Fibroblast of the aortic adventitia (primary cell): ENCODE measurements around the gene KCNIP1. TPM values are rescaled to one million over a fixed set of nuclear protein-coding genes. Genes with fewer than 3 reads are reported as not detected.

Source experiments
- DNase-seq: peaks from one replicate; pipeline ENCODE4 v3.0.0-alpha.2; 2010; ENCODE audit warnings: low read depth
- H3K4me3 ChIP-seq: 2 replicates; pipeline ENCODE4 v1.5.1; 2011; ENCODE audit warnings: low read depth, mild to moderate bottlenecking, control low read depth, low read length, moderate library complexity
- CTCF ChIP-seq: IDR thresholded peaks from 2 replicates; pipeline ENCODE4 v1.5.1; 2011; ENCODE audit warnings: mild to moderate bottlenecking, low read length, control low read depth, inconsistent platforms; ENCODE audit not compliant: insufficient read depth
- total RNA-seq: library from RNA; depleted of rRNA; stranded (reverse); fragments of >200 nt; gene quantifications from 2 replicates; pipeline ENCODE4 v1.2.3, GENCODE V29; 2012; ENCODE audit warnings: low replicate concordance

KCNIP1 gene
- total RNA-seq, 1 donor: not detected

- no peak for DNase-seq
- H3K4me3 ChIP-seq: no peak overlapping the region
- no peak for TF ChIP-seq CTCF
Measured at GRCh38 chr5:170662966-170663365, 159.1 kb downstream of the KCNIP1 start.

GRCh38 chr5:170678811-170679210 is 175.0 kb downstream of the KCNIP1 start:
- TF ChIP-seq CTCF: no peak
- no peak for DNase-seq
- H3K4me3 ChIP-seq: no peak overlapping the region

GRCh38 chr5:170681013-170681433 is 177.2 kb downstream of the KCNIP1 start:
- H3K4me3 ChIP-seq: no peak overlapping the region
- peak; percentile 5 for DNase-seq
- no peak for TF ChIP-seq CTCF

- no peak for DNase-seq
- no peak for TF ChIP-seq CTCF
Measured at GRCh38 chr5:170691657-170692056, 187.8 kb downstream of the KCNIP1 start.

GRCh38 chr5:170693701-170694100 is 189.9 kb downstream of the KCNIP1 start:
- no peak for DNase-seq
- TF ChIP-seq CTCF: no peak

More at GRCh38 chr5:170691657-170692056, 187.8 kb downstream of the KCNIP1 start:
- no peak overlapping the region for H3K4me3 ChIP-seq

GRCh38 chr5:170694911-170695310 is 191.1 kb downstream of the KCNIP1 start:
- no peak overlapping the region for H3K4me3 ChIP-seq
- TF ChIP-seq CTCF: no peak
- no peak for DNase-seq

More at GRCh38 chr5:170693701-170694100, 189.9 kb downstream of the KCNIP1 start:
- H3K4me3 ChIP-seq: no peak overlapping the region

GRCh38 chr5:170697031-170697430 is 193.2 kb downstream of the KCNIP1 start:
- no peak for TF ChIP-seq CTCF
- no peak for DNase-seq
- H3K4me3 ChIP-seq: no peak overlapping the region
